K562 (cell line): Measurements from ENCODE around the gene KLHL15. TPM values are rescaled to one million over a fixed set of nuclear protein-coding genes. Genes with fewer than 3 reads are reported as not detected.

Source experiments
- ATF1 ChIP-seq, 2 experiments: fragments of 450-650 bp in 1 of 2; IDR thresholded peaks; 2 replicates each; pipeline ENCODE4 v1.6.1; 2016; ENCODE audit warnings: missing compliant biosample characterization in 1 of 2, missing genetic modification characterization in 1 of 2
- CHD1 ChIP-seq: fragments of 200-600 bp; sonication (generic); IDR thresholded peaks from one replicate; pipeline ENCODE4 v1.6.1; 2012; ENCODE audit warnings: mild to moderate bottlenecking, moderate library complexity, low read length, inconsistent platforms
- ELF1 ChIP-seq: fragments of 200-800 bp; sonication (Bioruptor generic); IDR thresholded peaks from 2 replicates; pipeline ENCODE4 v1.6.1; 2016; ENCODE audit warnings: missing genetic modification characterization, missing compliant biosample characterization
- EP300 ChIP-seq: IDR thresholded peaks from 2 replicates; pipeline ENCODE4 v1.6.1; 2012; ENCODE audit warnings: low read length, improper control_type of control experiment
- KAT8 ChIP-seq: fragments of 450-650 bp; IDR thresholded peaks from 2 replicates; pipeline ENCODE4 v1.6.1; 2016; ENCODE audit warnings: low read depth, mild to moderate bottlenecking
- KDM4B ChIP-seq, 2 experiments: fragments of 450-650 bp in 1 of 2; sonication (generic) in 1 of 2; IDR thresholded peaks; 2 replicates each; pipeline ENCODE4 v1.6.1; 2016 to 2017; ENCODE audit warnings: borderline replicate concordance in 2 of 2, antibody characterized with exemption in 1 of 2, low read depth in 1 of 2, mild to moderate bottlenecking in 1 of 2
- NEUROD1 ChIP-seq: fragments of 150-350 bp; IDR thresholded peaks from 2 replicates; pipeline ENCODE4 v1.6.1; 2014; ENCODE audit warnings: borderline replicate concordance, low read length, low read depth; ENCODE audit not compliant: partially characterized antibody
- PML ChIP-seq: IDR thresholded peaks from 2 replicates; pipeline ENCODE4 v1.6.1; 2012; ENCODE audit warnings: low read length, inconsistent platforms
- PTBP1 ChIP-seq: fragments of 200-400 bp; formaldehyde crosslinking; IDR thresholded peaks from 2 replicates; pipeline ENCODE4 v1.6.1; 2017; ENCODE audit warnings: low read depth, low read length
- TAF1 ChIP-seq: IDR thresholded peaks from 2 replicates; pipeline ENCODE4 v1.6.1; 2011; ENCODE audit warnings: mild to moderate bottlenecking, low read length, moderate library complexity; ENCODE audit not compliant: insufficient read depth, control insufficient read depth, severe bottlenecking; ENCODE audit errors: extremely low read depth
- polyA plus RNA-seq, 8 experiments: library from polyadenylated mRNA; depleted of rRNA in 4 of 8; stranded (reverse) in 5 of 8; unstranded in 3 of 8; fragments of >200 nt; fragmentation: Nextera tagmentation in 2 of 8; fragmentation: Illumina TruSeq in 1 of 8; extraction: Ambion mirVana in 2 of 8; extraction: Trizol in 1 of 8; gene quantifications; 2 replicates each; pipeline versions ENCODE4 v1.2.1 to v1.2.3, GENCODE V29; 2011 to 2014; ENCODE audit warnings: inconsistent platforms in 1 of 8, missing spikeins in 1 of 8
- total RNA-seq, 7 experiments: library from RNA; depleted of rRNA in 6 of 7; stranded (reverse); fragments of >200 nt in 6 of 7; fragmentation: Illumina TruSeq in 2 of 7; extraction: Trizol in 2 of 7; gene quantifications; 2 replicates each; pipeline versions ENCODE4 v1.2.1 to v1.2.3, GENCODE V29; 2011 to 2021; ENCODE audit warnings: low replicate concordance in 1 of 7
- TF ChIP-seq, protein P1 (sequence below): fragments of 450-650 bp; IDR thresholded peaks from 2 replicates; pipeline ENCODE4 v1.6.1; 2017; ENCODE audit warnings: antibody characterized with exemption, mild to moderate bottlenecking
- TF ChIP-seq, protein P2 (sequence below): sonication (generic); formaldehyde crosslinking; IDR thresholded peaks from 2 replicates; pipeline ENCODE4 v1.8.0; 2022; ENCODE audit warnings: mild to moderate bottlenecking, missing genetic modification reagents

KLHL15 gene
- total and polyA plus RNA-seq, 9 of the 15 experiments (the other 6 are each of a cell fraction or from before 2014, with no cell fraction given) = 3.0 to 12.4 (median 7.6) TPM

DNA sequence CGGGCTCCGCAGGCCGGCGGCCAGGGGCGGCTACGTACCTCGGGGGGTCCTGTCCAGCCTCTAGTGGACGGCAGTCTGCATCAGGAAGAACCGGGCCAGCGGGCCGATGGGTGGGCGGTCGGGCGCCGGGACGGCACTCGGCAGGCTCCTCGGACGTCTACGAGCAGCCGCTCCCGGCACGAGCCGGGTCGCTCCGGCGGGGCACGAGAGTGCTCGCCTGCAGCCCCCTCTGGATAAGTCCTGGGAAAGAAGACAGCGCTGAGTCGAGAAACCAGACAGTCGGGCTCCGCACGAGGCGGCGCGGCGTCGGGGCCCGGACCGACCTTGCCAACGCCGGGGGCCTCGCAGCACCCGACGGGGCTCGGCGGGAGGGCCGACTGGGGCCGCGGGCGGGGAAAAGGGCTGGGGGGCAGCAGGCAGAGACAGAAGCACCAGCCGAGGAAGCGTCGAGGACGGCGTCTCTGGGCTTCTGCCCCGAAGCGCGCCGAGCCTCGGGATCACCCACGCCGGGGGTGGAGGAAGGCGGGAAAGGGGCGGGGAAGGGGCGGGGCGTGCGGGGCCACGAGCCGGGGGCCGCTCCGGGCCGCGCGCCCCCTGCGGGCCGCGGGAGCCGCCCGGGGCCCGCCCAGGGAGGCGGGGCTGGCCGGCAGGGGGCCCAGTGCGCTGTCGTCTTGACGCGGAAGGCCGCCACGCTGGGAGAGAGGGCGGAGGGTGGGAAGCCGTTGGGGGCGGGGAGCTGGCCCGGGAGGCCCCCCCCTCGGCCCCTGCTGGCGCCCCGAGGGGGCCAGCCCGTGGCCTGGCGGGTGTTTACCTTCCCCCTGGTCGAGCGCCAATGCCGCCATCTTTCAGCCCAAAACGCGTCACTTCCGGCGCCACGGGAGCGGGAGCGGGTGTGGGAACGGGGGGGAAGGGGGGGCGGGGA, 1.9 kb downstream of the KLHL15 start (continued):
- TF ChIP-seq, protein P1, sequence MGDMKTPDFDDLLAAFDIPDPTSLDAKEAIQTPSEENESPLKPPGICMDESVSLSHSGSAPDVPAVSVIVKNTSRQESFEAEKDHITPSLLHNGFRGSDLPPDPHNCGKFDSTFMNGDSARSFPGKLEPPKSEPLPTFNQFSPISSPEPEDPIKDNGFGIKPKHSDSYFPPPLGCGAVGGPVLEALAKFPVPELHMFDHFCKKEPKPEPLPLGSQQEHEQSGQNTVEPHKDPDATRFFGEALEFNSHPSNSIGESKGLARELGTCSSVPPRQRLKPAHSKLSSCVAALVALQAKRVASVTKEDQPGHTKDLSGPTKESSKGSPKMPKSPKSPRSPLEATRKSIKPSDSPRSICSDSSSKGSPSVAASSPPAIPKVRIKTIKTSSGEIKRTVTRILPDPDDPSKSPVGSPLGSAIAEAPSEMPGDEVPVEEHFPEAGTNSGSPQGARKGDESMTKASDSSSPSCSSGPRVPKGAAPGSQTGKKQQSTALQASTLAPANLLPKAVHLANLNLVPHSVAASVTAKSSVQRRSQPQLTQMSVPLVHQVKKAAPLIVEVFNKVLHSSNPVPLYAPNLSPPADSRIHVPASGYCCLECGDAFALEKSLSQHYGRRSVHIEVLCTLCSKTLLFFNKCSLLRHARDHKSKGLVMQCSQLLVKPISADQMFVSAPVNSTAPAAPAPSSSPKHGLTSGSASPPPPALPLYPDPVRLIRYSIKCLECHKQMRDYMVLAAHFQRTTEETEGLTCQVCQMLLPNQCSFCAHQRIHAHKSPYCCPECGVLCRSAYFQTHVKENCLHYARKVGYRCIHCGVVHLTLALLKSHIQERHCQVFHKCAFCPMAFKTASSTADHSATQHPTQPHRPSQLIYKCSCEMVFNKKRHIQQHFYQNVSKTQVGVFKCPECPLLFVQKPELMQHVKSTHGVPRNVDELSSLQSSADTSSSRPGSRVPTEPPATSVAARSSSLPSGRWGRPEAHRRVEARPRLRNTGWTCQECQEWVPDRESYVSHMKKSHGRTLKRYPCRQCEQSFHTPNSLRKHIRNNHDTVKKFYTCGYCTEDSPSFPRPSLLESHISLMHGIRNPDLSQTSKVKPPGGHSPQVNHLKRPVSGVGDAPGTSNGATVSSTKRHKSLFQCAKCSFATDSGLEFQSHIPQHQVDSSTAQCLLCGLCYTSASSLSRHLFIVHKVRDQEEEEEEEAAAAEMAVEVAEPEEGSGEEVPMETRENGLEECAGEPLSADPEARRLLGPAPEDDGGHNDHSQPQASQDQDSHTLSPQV = 0 out of 2 replicates have a peak, but pooled peaks have one; percentile 24
- TF ChIP-seq PML = peak; percentile 68
- peak; percentile 86 for TF ChIP-seq ELF1 (tag)
- TF ChIP-seq KAT8 = no peak
- 0 out of 2 replicates have a peak, but pooled peaks have one; percentile 33 for TF ChIP-seq PTBP1
- peak; percentile 63 for TF ChIP-seq CHD1
- TF ChIP-seq KDM4B (IDR thresholded peaks at IDR 0.05; ENCODE audit: borderline replicate concordance in 2 of 2, low read depth in 1 of 2) = peak in 1 of 2 experiments; percentile 78; a peak in 1 of 4 replicates
- TF ChIP-seq ATF1 (CRISPR knock-in tag; IDR thresholded peaks at IDR 0.05) = 0 out of 2 replicates have a peak, but pooled peaks have one; percentile 17
- TF ChIP-seq ATF1 (tag; IDR thresholded peaks at IDR 0.05) = no peak
- TF ChIP-seq TAF1 = peak; percentile 95
- TF ChIP-seq EP300 = peak; percentile 53
- peak; percentile 77 for TF ChIP-seq NEUROD1
- TF ChIP-seq, protein P2, sequence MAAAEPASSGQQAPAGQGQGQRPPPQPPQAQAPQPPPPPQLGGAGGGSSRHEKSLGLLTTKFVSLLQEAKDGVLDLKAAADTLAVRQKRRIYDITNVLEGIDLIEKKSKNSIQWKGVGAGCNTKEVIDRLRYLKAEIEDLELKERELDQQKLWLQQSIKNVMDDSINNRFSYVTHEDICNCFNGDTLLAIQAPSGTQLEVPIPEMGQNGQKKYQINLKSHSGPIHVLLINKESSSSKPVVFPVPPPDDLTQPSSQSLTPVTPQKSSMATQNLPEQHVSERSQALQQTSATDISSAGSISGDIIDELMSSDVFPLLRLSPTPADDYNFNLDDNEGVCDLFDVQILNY = no peak
